Stimulated activated CD4-positive, alpha-beta T cell treated with anti-CD3 and anti-CD28 coated beads, Interleukin-15, amount 100 ng/mL, for 24 hours (primary cell): ENCODE measurements around the gene LGALS4.
"Not testable (repeated sequence)": the region's sequence is repeated elsewhere in the genome, so short reads cannot be mapped to it uniquely, and the experiment has no call there.

ENCODE experiments used
- DNase-seq: peaks from one replicate; pipeline ENCODE4 v3.0.0-alpha.2; 2020

The LGALS4 gene

GRCh38 chr19:38766276-38767047 lies 46.3 kb downstream of the LGALS4 start:
- DNase-seq: no peak

- no peak for DNase-seq
Measured at GRCh38 chr19:38765214-38765613, 47.5 kb downstream of the LGALS4 start.

GRCh38 chr19:38763795-38764220 lies 48.9 kb downstream of the LGALS4 start:
- DNase-seq: no peak

- not testable (repeated sequence) for DNase-seq
Measured at GRCh38 chr19:38761884-38762389, 50.8 kb downstream of the LGALS4 start.

GRCh38 chr19:38760805-38761517 lies 51.8 kb downstream of the LGALS4 start:
- not testable (repeated sequence) for DNase-seq

- no peak for DNase-seq
Measured at GRCh38 chr19:38759590-38760003, 53.1 kb downstream of the LGALS4 start.

GRCh38 chr19:38754196-38754595 lies 58.5 kb downstream of the LGALS4 start:
- not testable (repeated sequence) for DNase-seq

GRCh38 chr19:38753783-38754182 lies 59.0 kb downstream of the LGALS4 start:
- not testable (repeated sequence) for DNase-seq
